Right renal cortex interstitium (tissue), 3 donors: ENCODE results near the gene PAK4. TPM values are rescaled to one million over a fixed set of nuclear protein-coding genes. Genes with fewer than 3 reads are reported as not detected.
"Not testable (repeated sequence)": the region's sequence is repeated elsewhere in the genome, so short reads cannot be mapped to it uniquely, and the experiment has no call there.

Source experiments
- DNase-seq, 3 donors: peaks; one replicate each; pipeline ENCODE4 v3.0.0-alpha.2; 2013; ENCODE audit warnings: low read depth in 3 of 3, low spot score in 2 of 3
- polyA plus RNA-seq, 3 donors: library from polyadenylated mRNA; unstranded; fragments of 120-200 nt; gene quantifications; one replicate each; pipeline ENCODE4 v1.2.1, GENCODE V29; 2013; ENCODE audit not compliant: insufficient read length in 3 of 3

The PAK4 gene
- 10 to 100 TPM; 40.0 to 50.1 (median 45.4) TPM for polyA plus RNA-seq

- DNase-seq = peak; percentile 93 to 94 (median 93)
These were observed at the start of gene PAK4 for GRCh38 chr19:39125554-39126311. Gene PAK4 (plus strand): TSS chr19:39125786. CDS start chr19:39169554, 43,768 bp downstream.

- no peak for DNase-seq
These were observed 48.3 kb upstream of the PAK4 start for GRCh38 chr19:39077323-39077722.

GRCh38 chr19:39078436-39079200 lies 47.0 kb upstream of the PAK4 start:
- DNase-seq = no peak

GRCh38 chr19:39080431-39080830 lies 45.2 kb upstream of the PAK4 start:
- no peak for DNase-seq

- no peak for DNase-seq
These were observed 43.4 kb upstream of the PAK4 start for GRCh38 chr19:39082167-39082566.

GRCh38 chr19:39082745-39083598 lies 42.6 kb upstream of the PAK4 start:
- no peak for DNase-seq

GRCh38 chr19:39083599-39083982 lies 42.0 kb upstream of the PAK4 start:
- no peak for DNase-seq

GRCh38 chr19:39083983-39084731 lies 41.4 kb upstream of the PAK4 start, which contains the start of gene ACP7:
Gene ACP7 (plus strand): TSS chr19:39084368. CDS start chr19:39085270, 902 bp downstream.
- DNase-seq = no peak

GRCh38 chr19:39084732-39085080 lies 40.9 kb upstream of the PAK4 start:
- no peak for DNase-seq

GRCh38 chr19:39085392-39085791 lies 40.2 kb upstream of the PAK4 start:
- DNase-seq = no peak

- DNase-seq = no peak
These were observed 39.2 kb upstream of the PAK4 start for GRCh38 chr19:39086386-39086785.

- DNase-seq = no peak
These were observed 37.5 kb upstream of the PAK4 start for GRCh38 chr19:39087907-39088686.

GRCh38 chr19:39090016-39090415 lies 35.6 kb upstream of the PAK4 start:
- DNase-seq = not testable (repeated sequence)

GRCh38 chr19:39090881-39091280 lies 34.7 kb upstream of the PAK4 start:
- DNase-seq = no peak

GRCh38 chr19:39095799-39096540 lies 29.6 kb upstream of the PAK4 start:
- DNase-seq = not testable (repeated sequence)

- no peak for DNase-seq
These were observed 28.3 kb upstream of the PAK4 start for GRCh38 chr19:39097299-39097698.

- no peak for DNase-seq
These were observed 27.9 kb upstream of the PAK4 start for GRCh38 chr19:39097721-39098120.

GRCh38 chr19:39098365-39099269 lies 27.0 kb upstream of the PAK4 start:
- no peak for DNase-seq
